ENCODE measurements around the gene GSTM3.

- no peak for TF ChIP-seq CTCF (IDR thresholded peaks at IDR 0.05)
- TF ChIP-seq POLR2A (IDR thresholded peaks at IDR 0.05) = no peak
These were observed 46.5 kb upstream of the GSTM3 start for GRCh38 chr1:109787211-109787844.
